ENCODE measurements around the gene TRAPPC11.

The TRAPPC11 gene

DNA sequence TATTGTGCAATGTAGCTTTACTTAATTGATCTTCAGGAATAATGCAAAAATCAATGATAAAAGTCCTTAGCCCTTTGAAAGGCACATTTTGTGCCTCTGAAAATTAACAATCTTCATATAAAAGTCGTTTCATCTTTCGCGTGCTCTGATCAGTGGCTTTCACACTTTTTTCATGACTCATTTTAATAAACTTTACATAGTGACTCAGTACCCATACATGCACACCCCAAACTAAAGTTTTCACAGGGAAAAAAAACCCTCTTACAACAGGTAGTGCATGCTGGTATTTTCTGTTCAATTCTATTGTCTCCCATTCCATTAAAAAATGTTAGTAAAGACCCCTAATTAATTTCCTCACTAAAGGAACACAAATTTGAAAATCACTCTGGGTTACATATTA lies 21.6 kb upstream of the TRAPPC11 start:
- no peak for DNase-seq (ENCODE audit: low read depth)

DNA sequence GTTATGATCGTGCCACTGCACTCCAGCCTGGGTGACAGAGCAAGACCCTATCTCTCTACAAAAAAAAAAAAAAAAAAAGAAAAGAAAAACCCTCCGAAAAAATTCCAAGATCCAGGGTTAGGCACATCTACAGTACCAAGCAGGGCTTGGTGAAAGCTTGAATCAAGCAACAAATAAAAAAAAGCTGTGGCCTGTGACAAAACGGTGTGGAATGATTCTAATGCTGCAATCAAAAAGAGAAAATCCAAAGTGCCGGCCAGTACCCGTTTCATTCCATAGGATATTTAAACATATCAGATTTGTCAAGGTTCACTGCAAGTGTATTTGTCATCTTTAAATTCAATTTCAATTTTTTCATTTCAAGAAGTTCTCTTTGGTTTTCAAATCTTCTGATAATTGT lies 20.7 kb upstream of the TRAPPC11 start:
- no peak for DNase-seq (ENCODE audit: low read depth)

DNA sequence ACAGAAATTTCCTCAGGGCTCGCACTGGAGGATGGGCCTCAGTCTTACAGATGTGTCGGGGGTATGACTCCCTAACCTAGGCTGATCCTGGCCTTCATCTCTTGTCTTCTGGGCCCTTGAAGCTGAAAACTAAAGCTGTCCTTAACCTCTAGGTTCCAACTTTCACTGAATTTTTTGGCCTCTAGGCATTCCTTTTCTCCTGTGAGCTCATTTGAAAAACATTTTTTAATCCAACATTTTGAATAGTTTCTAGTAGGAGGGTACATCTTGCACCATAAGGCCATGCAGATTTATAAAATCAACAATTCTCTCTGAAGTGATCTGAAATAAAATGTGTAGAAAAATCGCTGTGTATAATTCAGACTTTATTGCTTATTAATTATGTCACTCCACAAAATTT lies 19.8 kb upstream of the TRAPPC11 start:
- no peak for DNase-seq (ENCODE audit: low read depth)

DNA sequence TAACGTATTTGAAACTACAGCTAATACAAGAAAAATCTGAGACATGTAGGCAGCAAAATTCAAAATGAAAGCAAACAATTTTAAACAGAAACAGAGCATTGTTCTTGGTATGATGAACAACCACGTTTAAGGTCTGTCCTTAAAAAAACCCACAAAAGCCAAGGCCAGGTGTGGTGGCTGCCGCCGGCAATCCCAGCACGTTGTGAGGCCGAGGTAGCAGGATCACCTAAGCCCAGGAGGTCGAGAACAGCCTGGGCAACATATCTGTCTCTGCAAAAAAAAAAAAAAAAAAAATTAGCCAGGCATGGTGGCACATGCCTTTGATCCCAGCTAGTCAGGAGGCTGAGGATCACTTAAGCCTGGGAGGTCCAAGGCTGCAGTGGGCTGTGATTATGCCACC lies 13.8 kb upstream of the TRAPPC11 start:
- no peak for DNase-seq (ENCODE audit: low read depth)

DNA sequence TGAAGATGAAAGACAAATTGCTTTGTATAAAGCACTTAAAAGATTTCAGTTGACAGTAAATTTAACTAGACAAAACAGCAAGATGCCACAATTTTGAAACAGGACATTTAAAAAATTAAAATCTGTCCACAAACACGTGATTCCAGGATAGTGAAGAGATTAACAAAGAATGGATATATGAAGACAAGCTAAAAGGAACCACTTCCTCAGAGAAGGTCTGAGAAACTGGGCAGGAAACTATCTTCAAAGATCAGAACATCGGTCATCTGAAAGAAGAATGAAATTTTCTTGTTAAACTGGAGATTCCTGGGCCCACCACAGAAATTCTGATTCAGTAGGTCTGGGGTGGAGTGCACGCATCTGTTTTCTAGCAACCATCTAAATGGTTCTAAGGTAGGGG lies 1.5 kb upstream of the TRAPPC11 start:
- no peak for DNase-seq (ENCODE audit: low read depth)

DNA sequence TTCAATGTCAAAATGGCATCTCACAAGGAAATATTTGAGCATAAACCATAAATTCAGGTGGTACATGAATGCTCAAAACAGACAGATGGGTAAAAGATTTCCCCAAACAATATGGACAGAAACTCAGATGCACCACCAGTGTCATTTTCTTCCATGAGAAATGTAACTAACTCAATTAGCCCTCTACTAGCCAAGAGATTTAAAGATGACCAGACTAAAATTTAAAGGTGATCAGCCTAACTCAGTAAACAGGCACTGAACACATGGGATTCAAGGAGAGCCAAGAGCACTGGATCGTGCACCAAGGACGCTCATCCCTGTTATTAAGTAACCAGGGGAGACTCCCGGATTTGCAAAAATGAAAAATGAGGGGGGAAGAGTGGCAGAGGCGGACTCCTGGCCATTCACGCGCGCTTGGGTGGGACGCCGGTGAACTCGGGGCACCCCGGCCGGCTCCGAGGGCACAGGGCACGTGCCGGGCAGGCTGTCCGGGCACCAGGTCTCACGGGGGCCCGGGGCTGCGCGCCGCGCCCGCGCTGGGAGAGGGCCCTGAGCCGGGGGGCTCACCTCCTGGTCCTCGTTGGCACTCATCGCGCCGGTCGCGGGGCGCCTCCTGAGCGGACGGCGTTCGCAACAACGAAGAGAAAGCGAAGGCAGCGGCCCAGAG lies 598 bp upstream of the TRAPPC11 start:
- DNase-seq (ENCODE audit: low read depth) = no peak

DNA sequence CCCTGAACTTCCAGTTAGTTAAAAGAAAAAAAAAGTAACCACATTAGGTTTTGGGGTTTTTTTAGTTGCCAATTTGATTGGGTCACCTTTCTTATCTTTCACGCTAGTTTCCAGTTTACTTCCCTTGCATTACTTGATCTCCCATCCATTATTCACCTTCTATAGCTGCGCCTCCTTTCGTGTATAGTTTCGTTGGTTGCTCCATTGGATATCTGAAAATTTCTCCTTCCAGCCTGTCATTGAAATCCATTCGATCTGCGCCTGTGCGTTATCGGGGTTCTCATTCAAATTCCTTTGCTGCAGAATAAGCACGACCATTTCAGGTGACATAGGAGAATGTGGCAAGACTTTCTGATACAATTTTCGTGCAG lies 764 bp downstream of the TRAPPC11 start:
- DNase-seq (ENCODE audit: low read depth) = no peak

DNA sequence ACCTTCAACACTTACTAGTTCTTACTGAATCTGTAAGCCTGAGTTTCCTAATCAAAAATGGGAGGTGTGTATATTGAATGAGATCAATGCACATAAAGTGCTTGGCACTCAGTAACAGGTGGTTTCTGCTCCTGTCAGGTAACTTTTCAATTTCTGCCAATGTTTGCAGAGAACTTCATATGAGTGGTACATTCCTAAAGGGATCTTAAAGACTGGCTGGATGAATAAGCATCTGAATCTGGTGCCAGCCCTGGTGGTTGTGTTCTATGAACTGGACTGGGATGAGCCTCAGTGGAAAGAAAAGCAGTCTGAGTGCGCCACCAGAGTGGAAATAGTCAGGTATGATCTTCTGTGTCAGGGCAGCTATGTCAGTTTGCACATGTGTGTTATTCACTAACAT lies 7.0 kb downstream of the TRAPPC11 start:
- DNase-seq (ENCODE audit: low read depth) = no peak

DNA sequence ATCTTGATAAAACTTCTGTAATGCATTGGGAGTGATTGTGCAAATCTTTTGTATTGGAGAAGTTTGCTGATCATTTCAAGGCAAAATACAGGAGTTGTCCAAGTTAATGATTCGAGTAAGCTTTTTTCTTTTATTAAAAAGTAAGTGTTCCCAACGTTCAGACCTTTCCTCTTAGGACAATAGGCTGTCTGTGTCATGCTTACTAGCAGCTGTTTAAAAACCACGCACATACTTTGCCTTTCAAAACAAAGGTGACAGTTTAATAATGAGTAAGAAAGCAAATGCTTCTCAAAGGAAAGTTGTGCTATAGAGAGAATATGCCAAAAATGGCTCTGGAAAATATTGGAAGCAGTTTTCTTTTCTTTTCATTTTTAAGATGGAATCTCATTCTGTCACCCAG lies 11.2 kb downstream of the TRAPPC11 start:
- no peak for DNase-seq (ENCODE audit: low read depth)

DNA sequence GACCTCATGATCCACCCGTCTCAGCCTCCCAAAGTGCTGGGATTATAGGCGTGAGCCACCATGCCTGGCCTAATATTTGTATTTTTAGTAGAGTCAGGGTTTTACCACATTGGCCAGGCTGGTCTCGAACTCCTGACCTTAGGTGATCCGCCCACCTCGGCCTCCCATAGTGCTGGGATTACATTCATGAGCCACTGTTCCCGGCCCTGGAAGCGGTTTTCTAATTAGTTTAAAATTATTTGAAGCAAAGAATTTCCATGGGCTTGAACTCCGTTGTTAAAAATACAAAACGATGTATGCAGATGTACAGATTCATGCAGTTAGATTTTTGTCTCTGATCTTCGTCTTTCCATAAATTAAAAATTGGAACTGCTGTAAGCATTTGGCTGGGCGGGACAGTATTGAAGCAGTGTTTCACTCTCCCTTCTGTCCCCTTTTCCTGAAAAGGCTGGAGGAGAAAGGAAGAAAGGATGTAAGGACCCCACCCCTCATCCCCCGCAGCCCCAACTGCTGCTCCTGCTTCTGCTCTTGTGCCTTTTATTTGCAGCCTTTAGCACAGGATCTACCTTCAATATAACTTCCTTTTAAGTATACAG lies 12.0 kb downstream of the TRAPPC11 start:
- no peak for DNase-seq (ENCODE audit: low read depth)

DNA sequence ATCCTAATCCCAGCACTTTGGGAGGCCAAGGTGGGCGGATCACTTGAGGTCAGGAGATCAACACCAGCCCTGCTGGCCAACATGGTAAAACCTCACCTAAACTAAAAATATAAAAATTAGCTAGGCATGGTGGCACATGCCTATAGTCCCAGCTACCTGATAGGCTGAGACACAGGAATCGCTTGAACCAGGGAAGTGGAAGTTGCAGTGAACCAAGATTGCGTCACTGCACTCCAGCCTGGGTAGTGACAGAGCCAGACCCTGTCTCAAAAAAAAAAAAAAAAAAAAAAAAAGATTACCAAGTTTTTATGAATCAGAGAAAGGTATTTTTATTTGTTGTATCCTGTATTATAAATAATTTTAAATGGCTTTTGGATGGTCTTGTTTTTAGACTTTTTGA lies 15.1 kb downstream of the TRAPPC11 start:
- DNase-seq (ENCODE audit: low read depth) = no peak

DNA sequence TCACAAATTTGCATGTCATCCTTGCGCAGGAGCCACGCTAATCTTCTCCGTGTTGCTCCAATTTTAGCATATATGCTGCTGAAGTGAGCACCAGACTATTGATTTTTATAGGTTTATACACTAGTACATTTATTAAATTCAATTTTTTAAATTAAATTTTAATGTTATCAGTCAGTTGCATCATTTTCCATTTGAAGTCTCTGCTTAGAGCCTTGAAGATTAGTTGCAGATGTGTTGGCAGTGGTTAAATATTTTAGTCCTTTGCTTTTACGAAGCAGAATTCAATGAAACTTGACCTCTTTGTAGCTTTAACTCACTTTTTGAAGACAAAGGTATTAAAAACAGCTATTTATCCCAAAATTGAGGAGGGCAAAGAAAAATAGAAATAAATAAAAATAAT lies 16.5 kb downstream of the TRAPPC11 start:
- no peak for DNase-seq (ENCODE audit: low read depth)

DNA sequence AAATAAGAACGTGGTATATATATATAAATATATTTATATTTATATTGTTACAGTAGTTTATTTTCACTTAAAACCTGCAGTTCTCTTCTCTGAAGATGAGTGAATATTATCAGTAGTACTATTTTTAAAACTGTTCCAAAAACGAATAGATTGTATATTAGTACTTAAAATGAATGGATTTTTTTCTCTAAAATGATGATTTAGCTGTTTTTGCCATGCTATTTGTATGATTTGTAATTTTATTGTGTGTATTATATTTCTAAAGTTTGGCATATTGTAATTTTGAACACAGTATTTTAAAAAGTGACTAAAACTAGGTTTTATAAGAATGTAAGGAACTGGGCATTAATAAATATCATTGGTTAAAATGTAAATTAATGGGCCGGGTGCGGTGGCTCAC lies 22.0 kb downstream of the TRAPPC11 start:
- DNase-seq (ENCODE audit: low read depth) = no peak

DNA sequence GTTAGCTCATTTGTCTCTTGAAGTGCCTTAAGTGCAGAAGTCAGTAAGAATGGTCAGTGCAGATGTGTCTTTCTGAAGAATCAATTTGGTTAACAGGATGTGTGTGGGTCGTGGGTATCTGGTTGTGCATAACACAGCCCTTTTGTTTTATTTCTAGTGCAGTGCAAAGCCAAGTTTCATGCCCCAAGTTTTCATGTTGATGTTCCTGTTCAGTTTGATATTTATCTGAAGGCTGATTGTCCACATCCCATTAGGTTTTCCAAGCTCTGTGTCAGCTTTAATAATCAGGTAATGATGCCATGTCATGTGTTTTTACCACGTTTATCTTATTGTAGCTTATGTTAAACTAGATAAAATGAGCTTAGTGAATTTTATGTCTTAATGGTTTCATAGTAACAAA lies 27.4 kb downstream of the TRAPPC11 start:
- no peak for DNase-seq (ENCODE audit: low read depth)

DNA sequence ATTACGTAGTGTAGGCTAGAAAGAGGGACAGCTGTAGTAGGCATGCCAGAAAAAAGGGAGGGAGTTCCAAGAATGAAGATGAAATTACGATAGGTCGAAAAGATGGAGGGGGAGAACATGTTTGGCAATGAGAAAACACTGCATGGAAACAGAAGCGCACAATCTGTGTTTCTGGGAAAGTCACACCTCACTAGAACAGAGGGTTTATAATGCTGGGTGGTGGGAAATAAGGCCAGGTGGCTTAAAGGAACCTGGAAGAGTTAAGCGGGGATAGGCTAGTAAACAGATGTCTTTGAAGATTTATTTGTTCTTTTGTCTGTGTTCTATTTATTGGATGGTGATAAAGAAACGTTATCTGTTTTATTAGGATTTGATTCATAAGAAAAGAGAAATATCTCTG lies 29.1 kb downstream of the TRAPPC11 start:
- DNase-seq (ENCODE audit: low read depth) = no peak

DNA sequence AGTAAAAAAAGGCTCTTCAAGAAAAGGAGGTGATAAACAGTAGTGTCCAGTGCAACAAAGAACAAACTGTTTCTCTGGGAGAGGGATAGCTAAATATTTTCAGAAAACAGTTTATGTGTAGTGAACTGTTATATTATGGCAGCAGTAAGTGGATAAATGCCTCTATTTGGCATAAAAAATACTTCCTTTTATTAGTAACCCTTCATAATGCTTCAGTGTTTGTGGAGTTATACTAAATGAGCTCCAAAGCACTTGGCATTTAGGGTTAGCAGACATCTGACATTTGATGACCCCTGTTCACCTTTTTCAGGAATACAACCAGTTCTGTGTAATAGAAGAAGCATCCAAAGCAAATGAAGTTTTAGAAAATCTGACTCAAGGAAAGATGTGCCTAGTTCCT lies 31.9 kb downstream of the TRAPPC11 start:
- no peak for DNase-seq (ENCODE audit: low read depth)

DNA sequence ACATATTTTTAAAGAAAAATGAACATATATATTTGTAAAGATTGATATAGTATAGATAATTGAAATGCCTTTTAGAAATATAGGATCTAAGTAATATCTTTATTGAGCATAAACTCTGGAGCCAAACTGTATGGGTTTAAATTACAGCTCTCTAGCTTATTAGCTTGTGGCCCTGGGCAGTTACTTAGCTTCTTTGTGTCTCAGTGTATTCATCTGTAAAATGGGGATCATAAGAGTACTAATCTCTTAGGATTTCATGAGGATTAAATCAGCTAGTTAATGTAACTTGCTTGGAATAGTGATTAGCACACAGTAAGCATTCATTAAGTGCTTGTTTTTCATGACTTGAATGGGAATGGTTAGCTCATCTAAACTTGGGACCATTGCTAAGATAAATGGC lies 32.8 kb downstream of the TRAPPC11 start:
- DNase-seq (ENCODE audit: low read depth) = no peak

DNA sequence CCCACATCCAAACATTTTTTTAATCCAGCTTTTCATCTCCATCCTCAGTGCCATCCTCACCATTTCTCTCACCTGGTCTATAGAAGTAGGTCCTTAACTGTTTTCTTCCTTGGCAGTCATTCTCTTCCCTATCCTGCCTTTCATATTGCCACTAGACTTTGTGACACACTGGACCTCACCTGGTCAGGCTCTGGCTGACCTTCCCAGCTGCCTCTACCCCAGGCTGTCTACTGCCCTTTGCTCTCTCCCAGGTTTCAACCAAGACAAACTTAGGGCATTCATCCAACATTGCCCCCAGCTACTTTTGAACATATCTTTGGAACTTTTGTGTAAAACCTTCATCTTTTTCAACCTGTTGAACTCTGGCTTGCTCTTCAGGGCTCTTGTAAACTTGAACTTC lies 39.8 kb downstream of the TRAPPC11 start:
- DNase-seq (ENCODE audit: low read depth) = no peak

DNA sequence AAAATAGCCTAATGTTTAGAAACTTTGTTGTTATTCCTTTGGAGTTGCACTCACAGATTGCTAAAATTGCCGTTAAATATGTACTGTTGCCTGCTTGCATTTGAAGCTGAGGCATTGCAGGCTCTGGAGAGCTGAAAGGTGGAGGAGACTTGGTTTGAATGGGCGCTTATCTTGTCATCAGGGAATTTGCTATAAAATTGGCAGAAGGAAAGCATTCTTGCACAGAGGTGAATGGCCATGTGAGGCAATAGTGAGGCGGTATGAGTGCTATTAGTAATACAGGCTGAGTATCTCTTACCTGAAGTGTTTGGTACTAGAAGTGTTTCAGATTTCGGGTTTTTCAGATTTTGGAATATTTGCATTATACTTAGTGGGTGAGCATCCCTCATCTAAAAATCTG lies 41.3 kb downstream of the TRAPPC11 start:
- no peak for DNase-seq (ENCODE audit: low read depth)

DNA sequence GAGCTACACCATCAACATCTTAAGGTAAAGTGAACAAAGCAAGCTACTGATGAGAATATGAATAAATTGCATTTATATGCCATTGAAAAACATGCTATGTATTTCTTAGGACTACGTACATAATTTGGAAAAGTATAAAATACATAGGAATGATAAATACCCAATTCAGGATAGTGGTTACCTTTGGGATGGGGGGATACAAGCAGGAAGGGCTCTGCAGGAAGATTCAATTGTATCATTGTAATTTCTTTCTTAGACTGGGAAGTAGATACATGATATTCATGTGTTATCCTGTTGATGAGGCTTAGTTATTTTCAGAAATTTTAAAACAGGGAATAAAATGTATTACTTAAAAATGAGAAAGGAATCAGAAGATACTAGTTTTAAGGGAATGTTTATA lies 43.4 kb downstream of the TRAPPC11 start:
- no peak for DNase-seq (ENCODE audit: low read depth)

DNA sequence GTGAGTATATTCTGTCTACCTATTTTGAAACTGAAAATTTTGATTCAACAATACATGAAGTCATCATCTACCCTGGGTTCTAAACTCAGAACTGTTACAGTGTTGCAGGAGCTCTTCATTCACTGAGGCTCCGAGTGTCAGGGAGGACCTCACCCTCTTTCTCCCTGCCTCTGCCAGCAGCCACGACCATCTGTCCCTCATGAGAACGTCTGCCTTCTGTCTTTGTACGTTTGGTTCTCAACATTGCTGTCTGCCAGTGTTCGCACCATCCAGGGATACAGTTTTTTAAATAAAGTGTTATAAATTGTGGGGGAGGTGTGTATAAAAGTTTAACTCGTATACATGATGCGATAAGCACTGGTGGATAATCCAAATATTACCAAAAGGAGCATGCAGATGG lies 55.5 kb downstream of the TRAPPC11 start:
- no peak for DNase-seq (ENCODE audit: low read depth)

DNA sequence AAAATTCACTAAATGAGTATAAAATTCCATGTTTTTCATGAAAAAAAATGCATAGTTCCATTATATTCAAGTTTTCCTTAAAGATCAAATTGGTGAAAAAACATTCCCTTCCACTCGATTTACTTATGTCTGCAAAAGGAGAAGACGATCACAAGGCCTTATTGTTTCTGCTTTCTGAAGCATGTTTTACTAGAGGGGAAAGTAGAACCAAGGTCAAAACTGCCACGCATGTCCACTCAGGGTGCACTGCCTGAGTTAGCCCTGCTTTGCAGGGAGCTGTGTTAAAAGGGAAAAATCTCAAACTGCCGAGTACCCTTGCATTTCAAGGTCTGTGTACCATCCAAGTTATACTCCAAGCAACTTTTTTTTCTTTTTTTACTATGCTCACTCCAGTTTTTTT lies 57.2 kb downstream of the TRAPPC11 start:
- no peak for DNase-seq (ENCODE audit: low read depth)

DNA sequence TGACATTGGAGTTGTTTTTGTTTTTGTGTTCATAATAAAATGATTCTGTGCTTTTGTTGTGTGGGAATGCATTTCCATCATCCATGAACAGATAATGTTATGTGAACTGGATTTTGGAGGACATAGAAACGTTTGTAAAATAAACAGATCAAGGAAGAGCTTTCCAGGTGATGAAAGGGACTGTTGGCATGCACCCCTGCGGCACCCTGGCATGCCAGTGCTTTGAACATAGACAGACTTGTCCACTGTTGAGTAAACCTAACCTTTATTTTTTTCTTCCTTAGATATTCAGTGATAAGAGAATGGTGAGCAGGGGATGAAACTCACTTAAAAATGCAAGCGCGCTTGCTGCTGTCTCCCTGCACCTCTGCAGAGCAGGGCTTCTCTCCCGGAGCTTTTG lies 59.8 kb downstream of the TRAPPC11 start:
- DNase-seq (ENCODE audit: low read depth) = no peak
